HepG2 (cell line): ENCODE results near the gene RANGRF. TPM values are rescaled to one million over a fixed set of nuclear protein-coding genes. Genes with fewer than 3 reads are reported as not detected.

Experiments
- ARID4A ChIP-seq: sonication (generic); formaldehyde crosslinking; IDR thresholded peaks from 2 replicates; pipeline ENCODE4 v1.5.0; 2020; ENCODE audit warnings: mild to moderate bottlenecking, missing genetic modification reagents, borderline replicate concordance
- CBX1 ChIP-seq: IDR thresholded peaks from one replicate; pipeline ENCODE4 v1.6.1; 2016; ENCODE audit warnings: antibody characterized with exemption, low read depth
- FOSL2 ChIP-seq: sonication (generic); formaldehyde crosslinking; IDR thresholded peaks from 2 replicates; pipeline ENCODE4 v1.4.0; 2020; ENCODE audit warnings: missing genetic modification reagents
- IRF2 ChIP-seq: IDR thresholded peaks from 2 replicates; pipeline ENCODE4 v1.6.1; 2018; ENCODE audit warnings: missing genetic modification reagents, missing compliant biosample characterization
- IRF9 ChIP-seq: sonication (generic); formaldehyde crosslinking; IDR thresholded peaks from 2 replicates; pipeline ENCODE4 v1.8.0; 2022; ENCODE audit warnings: missing genetic modification reagents, mild to moderate bottlenecking, borderline replicate concordance
- MLX ChIP-seq: IDR thresholded peaks from 2 replicates; pipeline ENCODE4 v1.6.1; 2016
- SMC3 ChIP-seq: IDR thresholded peaks from 2 replicates; pipeline ENCODE4 v1.6.1; 2011; ENCODE audit warnings: low read length, improper control_type of control experiment
- SOX5 ChIP-seq: IDR thresholded peaks from 2 replicates; pipeline ENCODE4 v1.6.1; 2016; ENCODE audit warnings: borderline replicate concordance
- TFDP1 ChIP-seq: IDR thresholded peaks from 2 replicates; pipeline ENCODE4 v1.6.1; 2016; ENCODE audit warnings: missing compliant biosample characterization, missing genetic modification reagents, borderline replicate concordance
- XRCC5 ChIP-seq: fragments of 200-400 bp; formaldehyde crosslinking; optimal IDR thresholded peaks from 2 replicates; pipeline ENCODE3; 2017; ENCODE audit warnings: mild to moderate bottlenecking, low read length
- YY1 ChIP-seq: IDR thresholded peaks from 2 replicates; pipeline ENCODE4 v1.6.1; 2011; ENCODE audit warnings: low read length, low read depth, moderate library complexity, mild to moderate bottlenecking; ENCODE audit not compliant: insufficient read depth, insufficient replicate concordance
- ZBTB49 ChIP-seq: sonication (generic); formaldehyde crosslinking; IDR thresholded peaks from 2 replicates; pipeline ENCODE4 v1.4.0; 2020; ENCODE audit warnings: missing genetic modification reagents, borderline replicate concordance
- ZNF547 ChIP-seq: sonication (generic); formaldehyde crosslinking; IDR thresholded peaks from 2 replicates; pipeline ENCODE4 v1.5.1; 2020; ENCODE audit warnings: mild to moderate bottlenecking, missing genetic modification reagents
- polyA plus RNA-seq, 8 experiments: library from polyadenylated mRNA; depleted of rRNA in 3 of 8; stranded (reverse) in 7 of 8; unstranded in 1 of 8; fragments of >200 nt; fragmentation: Illumina TruSeq in 4 of 8; extraction: Trizol in 4 of 8; gene quantifications; 2 replicates each; pipeline versions ENCODE4 v1.2.1 to v1.2.3, GENCODE V29; 2011 to 2016; ENCODE audit warnings: low read depth in 4 of 8, missing spikeins in 1 of 8, mixed read lengths in 1 of 8; ENCODE audit not compliant: insufficient read depth in 1 of 8
- total RNA-seq, 5 experiments: library from RNA; depleted of rRNA; stranded (reverse); fragments of >200 nt; fragmentation: Illumina TruSeq; extraction: Trizol; gene quantifications; 2 replicates each; pipeline ENCODE4 v1.2.3, GENCODE V29; 2016; ENCODE audit warnings: low read depth in 1 of 5
- TF ChIP-seq, protein P1 (sequence below): sonication (generic); formaldehyde crosslinking; conservative IDR thresholded peaks from 2 replicates; pipeline ENCODE4 v1.4.0; 2020; ENCODE audit warnings: missing genetic modification reagents
- TF ChIP-seq, protein P2 (sequence below): sonication (generic); formaldehyde crosslinking; IDR thresholded peaks from 2 replicates; pipeline ENCODE4 v1.8.1; 2023; ENCODE audit warnings: mild to moderate bottlenecking, missing genetic modification reagents, borderline replicate concordance
- TF ChIP-seq, protein P3 (sequence below): sonication (generic); formaldehyde crosslinking; IDR thresholded peaks from 2 replicates; pipeline ENCODE4 v1.4.0; 2020; ENCODE audit warnings: missing genetic modification reagents

The RANGRF gene
- total and polyA plus RNA-seq, 2 of the 13 experiments (the other 11 are each of a cell fraction or from before 2014, with no cell fraction given), result 18.6 to 40.7 TPM

GRCh38 chr17:8300627-8301242 is 12.3 kb downstream of the RANGRF start (continued):
- peak; percentile 41; the same call in 1 of the 2 replicates for TF ChIP-seq ARID4A
- TF ChIP-seq, protein P1, sequence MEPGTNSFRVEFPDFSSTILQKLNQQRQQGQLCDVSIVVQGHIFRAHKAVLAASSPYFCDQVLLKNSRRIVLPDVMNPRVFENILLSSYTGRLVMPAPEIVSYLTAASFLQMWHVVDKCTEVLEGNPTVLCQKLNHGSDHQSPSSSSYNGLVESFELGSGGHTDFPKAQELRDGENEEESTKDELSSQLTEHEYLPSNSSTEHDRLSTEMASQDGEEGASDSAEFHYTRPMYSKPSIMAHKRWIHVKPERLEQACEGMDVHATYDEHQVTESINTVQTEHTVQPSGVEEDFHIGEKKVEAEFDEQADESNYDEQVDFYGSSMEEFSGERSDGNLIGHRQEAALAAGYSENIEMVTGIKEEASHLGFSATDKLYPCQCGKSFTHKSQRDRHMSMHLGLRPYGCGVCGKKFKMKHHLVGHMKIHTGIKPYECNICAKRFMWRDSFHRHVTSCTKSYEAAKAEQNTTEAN (CRISPR knock-in tag), result no peak
- no peak for TF ChIP-seq MLX (CRISPR knock-in tag)
- no peak for TF ChIP-seq ZBTB49 (CRISPR knock-in tag)
- TF ChIP-seq, protein P2, sequence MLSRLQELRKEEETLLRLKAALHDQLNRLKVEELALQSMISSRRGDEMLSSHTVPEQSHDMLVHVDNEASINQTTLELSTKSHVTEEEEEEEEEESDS (CRISPR knock-in tag), result no peak
- TF ChIP-seq SOX5 (CRISPR knock-in tag), result 0 out of 2 replicates have a peak, but pooled peaks have one; percentile 23
- peak; percentile 94 for TF ChIP-seq SMC3
- TF ChIP-seq, protein P3, sequence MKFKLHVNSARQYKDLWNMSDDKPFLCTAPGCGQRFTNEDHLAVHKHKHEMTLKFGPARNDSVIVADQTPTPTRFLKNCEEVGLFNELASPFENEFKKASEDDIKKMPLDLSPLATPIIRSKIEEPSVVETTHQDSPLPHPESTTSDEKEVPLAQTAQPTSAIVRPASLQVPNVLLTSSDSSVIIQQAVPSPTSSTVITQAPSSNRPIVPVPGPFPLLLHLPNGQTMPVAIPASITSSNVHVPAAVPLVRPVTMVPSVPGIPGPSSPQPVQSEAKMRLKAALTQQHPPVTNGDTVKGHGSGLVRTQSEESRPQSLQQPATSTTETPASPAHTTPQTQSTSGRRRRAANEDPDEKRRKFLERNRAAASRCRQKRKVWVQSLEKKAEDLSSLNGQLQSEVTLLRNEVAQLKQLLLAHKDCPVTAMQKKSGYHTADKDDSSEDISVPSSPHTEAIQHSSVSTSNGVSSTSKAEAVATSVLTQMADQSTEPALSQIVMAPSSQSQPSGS (CRISPR knock-in tag), result peak; percentile 35; the same call in 1 of the 2 replicates
- TF ChIP-seq ZNF547 (CRISPR knock-in tag), result 0 out of 2 replicates have a peak, but pooled peaks have one; percentile 26
- peak; percentile 25 for TF ChIP-seq CBX1
- TF ChIP-seq FOSL2 (CRISPR knock-in tag), result 0 out of 2 replicates have a peak, but pooled peaks have one; percentile 6
- TF ChIP-seq IRF9 (CRISPR knock-in tag), result no peak
- peak; percentile 27 for TF ChIP-seq YY1
- TF ChIP-seq TFDP1 (CRISPR knock-in tag), result peak; percentile 28; the same call in 1 of the 2 replicates
- peak; percentile 57; the same call in 1 of the 2 replicates for TF ChIP-seq IRF2 (CRISPR knock-in tag)
- peak; percentile 76 for TF ChIP-seq XRCC5
